A673 (cell line): ENCODE data around the gene ZNF441. TPM values are rescaled to one million over a fixed set of nuclear protein-coding genes. Genes with fewer than 3 reads are reported as not detected.

Experiments used
- BruUV-seq: library from RNA; stranded (reverse); fragments of 400-500 nt; replicated peaks from 2 replicates; lab custom pipeline; 2021; lab: Mats Ljungman, UMichigan
- CTCF ChIA-PET: fragments of 300-600 bp; sonication (Branson Sonifier 250); formaldehyde crosslinking; loops from one replicate; lab custom pipeline; 2022; ENCODE audit warnings: antibody characterized with exemption; lab: Charles Lee
- POLR2A ChIA-PET: fragments of 300-600 bp; sonication (Branson Sonifier 250); formaldehyde crosslinking; loops from one replicate; lab custom pipeline; 2022; ENCODE audit warnings: antibody characterized with exemption; ENCODE audit not compliant: low non-redundant PET; lab: Charles Lee
- DNase-seq: peaks from one replicate; pipeline ENCODE4 v3.0.0-alpha.2; 2015; ENCODE audit warnings: low spot score
- H3K27ac ChIP-seq: fragments of 200-600 bp; sonication (generic); 2 replicates; pipeline ENCODE4 v1.5.1; 2016; ENCODE audit warnings: mixed run types, low read depth, mild to moderate bottlenecking, mixed read lengths, antibody characterized with exemption, low read length; ENCODE audit not compliant: poor library complexity, severe bottlenecking
- H3K27me3 ChIP-seq: fragments of 200-600 bp; sonication (generic); replicated peaks from 2 replicates; pipeline ENCODE4 v1.6.1; 2017; ENCODE audit warnings: mixed run types, low read depth, mild to moderate bottlenecking, mixed read lengths, antibody characterized with exemption, low read length; ENCODE audit not compliant: insufficient read depth, poor library complexity
- H3K36me3 ChIP-seq: fragments of 200-600 bp; sonication (generic); 2 replicates; pipeline ENCODE4 v1.6.1; 2016; ENCODE audit warnings: mixed run types, mild to moderate bottlenecking, mixed read lengths, antibody characterized with exemption, low read length; ENCODE audit not compliant: insufficient read depth, poor library complexity, severe bottlenecking
- H3K4me1 ChIP-seq: fragments of 200-600 bp; sonication (generic); 2 replicates; pipeline ENCODE4 v1.6.1; 2017; ENCODE audit warnings: mixed run types, mild to moderate bottlenecking, mixed read lengths, antibody characterized with exemption, low read length; ENCODE audit not compliant: insufficient read depth, poor library complexity, severe bottlenecking
- H3K4me3 ChIP-seq: fragments of 200-600 bp; sonication (generic); 2 replicates; pipeline ENCODE4 v1.5.1; 2016; ENCODE audit warnings: low read depth, mixed run types, mild to moderate bottlenecking, mixed read lengths, low read length; ENCODE audit not compliant: poor library complexity, severe bottlenecking
- H3K9me3 ChIP-seq: fragments of 200-600 bp; sonication (generic); 2 replicates; pipeline ENCODE4 v1.6.1; 2016; ENCODE audit warnings: mixed run types, low read depth, mild to moderate bottlenecking, mixed read lengths, antibody characterized with exemption, low read length; ENCODE audit not compliant: poor library complexity, severe bottlenecking
- CTCF ChIP-seq: fragments of 300-800, 200-600 bp; sonication (generic); conservative IDR thresholded peaks from 2 replicates; pipeline ENCODE4 v1.5.1; 2017; ENCODE audit warnings: low read depth, mild to moderate bottlenecking, antibody characterized with exemption, low read length, moderate library complexity, mixed read lengths
- EZH2 ChIP-seq: fragments of 200-600 bp; sonication (generic); IDR thresholded peaks from 2 replicates; pipeline ENCODE4 v1.6.1; 2017; ENCODE audit warnings: borderline replicate concordance, low read depth, mild to moderate bottlenecking, mixed read lengths, antibody characterized with exemption, low read length; ENCODE audit not compliant: poor library complexity, severe bottlenecking
- intact Hi-C: fragments of 100-400 bp; cut with micrococcal nuclease; formaldehyde crosslinking; loops from one replicate; pipeline ENCODE4 v1.10.0; 2022; ENCODE audit not compliant: unreplicated experiment
- total RNA-seq: library from RNA; stranded (reverse); gene quantifications from 2 replicates; pipeline ENCODE4 v1.2.3, GENCODE V29; 2021

The ZNF441 gene
- total RNA-seq, 1 experiment from 2014 or later: 3.7 TPM

- Histone ChIP-seq H3K27me3 (no peaks in the 10 kb centered on the region), H3K36me3 (no peaks in the 10 kb centered on the region), H3K4me3 (no peak overlapping the region), H3K27ac (no peak overlapping the region), H3K4me1 (no peaks in the 10 kb centered on the region), H3K9me3 (peaks cover 28% of the 10 kb centered on the region)
- ChIA-PET POLR2A (no interaction called here), CTCF (no interaction called here)
- no TSS peak for BruUV-seq
- TF ChIP-seq EZH2 (no peak), CTCF (no peak)
- intact Hi-C loops: no loop called here
- no peak for DNase-seq
These were observed 19.5 kb upstream of the ZNF441 start for GRCh38 chr19:11747277-11747676.

DNA sequence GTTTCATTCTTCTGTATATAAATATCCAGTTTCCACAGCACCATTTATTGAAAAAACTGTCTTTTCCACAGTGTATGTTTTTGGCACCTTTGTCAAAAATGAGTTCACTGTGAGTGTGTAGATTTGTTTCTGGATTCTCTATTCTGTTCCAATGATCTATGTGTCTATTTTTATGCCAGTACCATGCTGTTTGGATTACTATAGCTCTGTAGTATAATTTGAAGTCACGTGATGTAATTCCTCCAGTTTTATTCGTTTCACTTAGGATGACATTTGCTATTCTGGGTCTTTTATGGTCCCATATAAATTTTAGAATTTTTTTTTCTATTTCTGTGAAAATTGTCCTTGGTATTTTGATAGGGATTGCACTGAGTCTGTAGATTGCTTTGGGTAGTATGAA, 17.0 kb upstream of the ZNF441 start:
- POLR2A ChIA-PET: no interaction called here

DNA sequence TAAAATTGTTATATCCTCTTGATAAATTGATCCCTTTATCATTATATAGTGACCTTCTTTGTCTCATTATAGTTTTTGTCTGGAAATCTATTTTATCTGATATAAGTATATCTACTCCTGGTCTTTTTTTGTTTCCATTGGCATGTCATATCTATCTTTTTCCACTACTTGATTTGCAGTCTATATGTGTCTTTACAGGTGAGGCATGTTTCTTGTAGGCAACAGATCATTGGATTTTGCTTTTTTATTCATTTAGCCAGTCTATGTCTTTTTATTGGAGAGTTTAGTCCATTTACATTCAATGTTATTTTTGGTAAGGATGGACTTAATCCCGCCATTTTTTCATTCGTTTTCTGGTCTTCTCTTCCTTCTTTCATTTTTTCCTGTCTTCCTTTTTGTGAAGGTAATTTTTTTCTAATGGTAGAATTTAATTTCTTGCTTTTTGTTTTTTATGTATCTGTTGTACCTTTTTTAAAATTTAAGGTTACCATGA, 14.5 kb upstream of the ZNF441 start:
- no TSS peak for BruUV-seq
- Histone ChIP-seq H3K27me3 (no peaks in the 10 kb centered on the region), H3K9me3 (peaks cover 45% of the 10 kb centered on the region), H3K36me3 (no peaks in the 10 kb centered on the region), H3K4me3 (no peak overlapping the region), H3K4me1 (no peaks in the 10 kb centered on the region), H3K27ac (no peak overlapping the region)
- no peak for TF ChIP-seq EZH2
- no peak for TF ChIP-seq CTCF
- CTCF ChIA-PET: interaction anchor here (1.2 kb wide), 1 partner anchor 46 kb away, joined by 4 read pairs; the partner anchor contains the start of gene ZNF491
- intact Hi-C loops: no loop called here
- POLR2A ChIA-PET: no interaction called here
- no peak for DNase-seq

More for the DNA sequence above, 17.0 kb upstream of the ZNF441 start:
- BruUV-seq: no TSS peak
- no peak for TF ChIP-seq CTCF
- no peak for TF ChIP-seq EZH2
- H3K4me3 ChIP-seq: no peak overlapping the region
- H3K27me3 ChIP-seq: no peaks in the 10 kb centered on the region
- H3K4me1 ChIP-seq: no peaks in the 10 kb centered on the region
- intact Hi-C loops: no loop called here
- no peaks in the 10 kb centered on the region for H3K36me3 ChIP-seq
- peaks cover 32% of the 10 kb centered on the region for H3K9me3 ChIP-seq
- H3K27ac ChIP-seq: no peak overlapping the region
- CTCF ChIA-PET: no interaction called here
- DNase-seq: no peak
